Measurements from ENCODE around the gene ARHGEF28.

DNA sequence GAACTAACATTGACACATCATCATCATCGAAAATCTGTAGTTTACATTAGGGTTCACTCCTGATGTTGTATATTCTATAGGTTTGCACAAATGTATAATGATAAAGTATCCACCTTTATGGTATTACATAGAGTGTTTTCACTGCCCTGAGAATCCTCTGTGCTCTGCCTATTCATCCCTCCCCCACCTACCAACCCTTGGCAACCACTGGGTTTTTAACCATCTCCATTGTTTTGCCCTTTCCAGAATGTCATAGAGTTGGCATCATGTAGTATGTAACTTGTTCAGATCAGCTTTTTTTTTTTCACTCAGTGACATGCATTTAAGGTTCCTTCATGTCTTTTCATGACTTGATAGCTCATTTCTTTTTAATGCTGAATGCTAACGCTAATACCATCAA, 106.0 kb downstream of the ARHGEF28 start:
- TF ChIP-seq, protein P1, sequence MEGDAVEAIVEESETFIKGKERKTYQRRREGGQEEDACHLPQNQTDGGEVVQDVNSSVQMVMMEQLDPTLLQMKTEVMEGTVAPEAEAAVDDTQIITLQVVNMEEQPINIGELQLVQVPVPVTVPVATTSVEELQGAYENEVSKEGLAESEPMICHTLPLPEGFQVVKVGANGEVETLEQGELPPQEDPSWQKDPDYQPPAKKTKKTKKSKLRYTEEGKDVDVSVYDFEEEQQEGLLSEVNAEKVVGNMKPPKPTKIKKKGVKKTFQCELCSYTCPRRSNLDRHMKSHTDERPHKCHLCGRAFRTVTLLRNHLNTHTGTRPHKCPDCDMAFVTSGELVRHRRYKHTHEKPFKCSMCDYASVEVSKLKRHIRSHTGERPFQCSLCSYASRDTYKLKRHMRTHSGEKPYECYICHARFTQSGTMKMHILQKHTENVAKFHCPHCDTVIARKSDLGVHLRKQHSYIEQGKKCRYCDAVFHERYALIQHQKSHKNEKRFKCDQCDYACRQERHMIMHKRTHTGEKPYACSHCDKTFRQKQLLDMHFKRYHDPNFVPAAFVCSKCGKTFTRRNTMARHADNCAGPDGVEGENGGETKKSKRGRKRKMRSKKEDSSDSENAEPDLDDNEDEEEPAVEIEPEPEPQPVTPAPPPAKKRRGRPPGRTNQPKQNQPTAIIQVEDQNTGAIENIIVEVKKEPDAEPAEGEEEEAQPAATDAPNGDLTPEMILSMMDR (IDR thresholded peaks at IDR 0.05; ENCODE audit: insufficient read depth, low read depth, low read length), result no peak
- TF ChIP-seq EZH2 (IDR thresholded peaks at IDR 0.05; ENCODE audit: insufficient read depth, low read length), result no peak
